CD4-positive, alpha-beta T cell treated with Interleukin-15 for 1 hour (primary cell): ENCODE data around the gene KREMEN1.

Experiments used
- DNase-seq: peaks from one replicate; pipeline ENCODE4 v3.0.0-alpha.2; 2020

The KREMEN1 gene

GRCh38 chr22:29154364-29155048, 81.7 kb downstream of the KREMEN1 start:
- peak; percentile 57 for DNase-seq

DNA sequence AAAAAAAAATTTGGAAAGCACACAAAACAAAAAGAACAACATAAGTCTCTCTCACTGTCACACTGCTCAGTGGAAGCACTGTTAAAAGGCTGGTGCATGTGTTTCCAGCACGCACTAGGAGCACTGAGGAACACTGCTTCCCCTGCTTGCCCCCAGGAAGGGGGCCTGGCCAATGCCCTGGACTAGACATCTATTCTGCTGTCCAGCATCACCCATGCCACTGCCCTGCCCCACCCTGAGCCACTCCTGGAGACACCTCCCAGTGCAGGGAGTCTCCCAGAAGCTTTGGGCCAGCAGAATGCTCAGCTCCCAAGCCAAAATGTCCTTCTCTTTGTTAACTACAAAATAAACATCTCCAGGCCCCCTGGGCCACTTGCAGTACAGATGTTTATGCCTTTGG, 83.1 kb downstream of the KREMEN1 start:
- no peak for DNase-seq

GRCh38 chr22:29156507-29156906, 83.7 kb downstream of the KREMEN1 start:
- no peak for DNase-seq

DNA sequence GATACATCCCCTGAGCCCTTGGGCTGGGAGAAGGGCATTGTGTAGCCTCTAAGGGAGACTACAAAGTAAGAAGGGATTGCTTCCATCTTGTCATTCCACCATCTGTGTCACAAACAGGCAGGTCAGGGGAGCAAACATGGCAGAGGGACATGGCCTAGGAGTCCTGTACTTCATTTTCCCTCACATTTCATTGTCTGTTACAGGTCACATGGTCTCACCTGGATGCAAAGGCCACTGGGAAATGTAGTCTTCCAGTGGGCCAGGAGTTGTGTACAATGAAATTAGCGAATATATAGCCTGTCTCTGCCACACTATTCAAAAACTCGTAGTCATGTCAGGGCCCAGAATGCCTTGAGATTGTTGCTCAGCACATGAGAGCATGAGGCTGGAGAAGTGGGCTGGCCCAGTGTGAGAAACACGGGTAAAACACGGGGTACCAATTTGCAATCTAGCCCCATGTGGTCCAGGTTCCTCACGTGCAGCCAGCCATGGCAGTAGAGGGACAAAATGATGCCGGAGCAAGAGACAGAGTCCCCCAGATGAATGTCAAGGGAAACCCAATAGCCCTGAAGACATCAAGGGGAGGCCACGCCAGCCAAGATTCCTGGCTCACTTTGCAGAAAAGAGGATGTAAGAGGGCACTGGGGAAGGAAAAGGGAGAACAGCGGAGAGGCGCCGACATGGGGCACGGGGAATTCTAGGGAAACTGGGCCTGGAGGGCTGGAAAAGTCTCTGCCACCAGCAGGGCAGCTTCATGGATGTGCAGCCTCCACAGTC, 85.1 kb downstream of the KREMEN1 start:
- DNase-seq, result no peak

DNA sequence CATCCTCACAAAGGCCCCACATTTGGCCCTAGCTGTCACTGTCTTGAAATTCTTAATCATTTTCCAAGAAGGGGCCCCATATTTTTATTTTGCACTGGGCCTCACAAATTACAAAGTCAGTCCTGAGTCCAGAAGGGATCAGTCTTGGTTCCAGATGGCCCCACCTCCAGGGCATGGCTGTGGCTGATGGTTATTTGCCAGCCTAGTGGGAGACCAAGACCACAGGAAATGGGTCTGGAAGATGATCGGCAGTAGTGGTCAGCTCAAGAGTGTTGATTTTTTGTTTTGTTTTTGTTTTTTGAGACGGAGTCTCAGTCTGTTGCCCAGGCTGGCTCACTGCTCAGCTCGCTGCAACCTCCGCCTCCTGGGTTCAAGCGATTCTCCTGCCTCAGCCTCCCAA, 85.7 kb downstream of the KREMEN1 start:
- DNase-seq, result no peak

GRCh38 chr22:29163808-29164207, 91.0 kb downstream of the KREMEN1 start:
- no peak for DNase-seq

DNA sequence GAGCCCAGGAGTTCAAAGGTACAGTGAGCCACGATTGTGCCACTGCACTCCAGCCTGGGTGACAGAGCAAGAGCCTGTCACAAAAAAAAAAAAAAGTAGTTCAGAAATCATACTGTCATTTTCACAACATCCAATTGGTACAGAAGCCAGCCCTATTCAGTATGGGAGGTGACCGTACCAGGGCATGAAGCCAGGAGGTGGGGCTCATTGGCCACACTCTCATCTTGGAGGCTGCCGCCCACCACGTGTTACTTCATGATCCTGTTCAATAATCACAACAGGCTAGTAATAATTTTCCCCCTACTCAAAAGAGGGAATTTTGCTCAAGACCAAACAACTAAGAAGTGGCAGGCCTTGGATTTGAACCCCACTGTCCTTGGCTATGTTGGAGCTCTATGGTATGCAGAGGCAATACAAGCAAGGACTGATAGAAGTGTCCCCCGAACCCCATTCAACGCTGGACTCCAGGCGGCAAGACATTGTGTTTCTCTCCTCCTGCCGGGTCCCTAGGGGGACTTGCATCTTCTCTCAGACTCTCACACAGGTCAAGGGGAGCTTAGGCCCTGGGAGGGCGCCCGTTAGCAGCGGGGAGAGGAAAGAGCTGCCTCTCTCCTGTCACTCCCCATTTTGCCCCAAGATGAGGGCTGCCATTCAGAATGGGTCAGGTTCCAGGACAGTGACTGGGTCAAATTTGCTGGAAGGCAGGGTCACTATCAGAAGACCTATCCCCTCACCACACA, 92.7 kb downstream of the KREMEN1 start:
- DNase-seq, result no peak

- no peak for DNase-seq
These were observed 93.3 kb downstream of the KREMEN1 start for GRCh38 chr22:29166180-29166579.

DNA sequence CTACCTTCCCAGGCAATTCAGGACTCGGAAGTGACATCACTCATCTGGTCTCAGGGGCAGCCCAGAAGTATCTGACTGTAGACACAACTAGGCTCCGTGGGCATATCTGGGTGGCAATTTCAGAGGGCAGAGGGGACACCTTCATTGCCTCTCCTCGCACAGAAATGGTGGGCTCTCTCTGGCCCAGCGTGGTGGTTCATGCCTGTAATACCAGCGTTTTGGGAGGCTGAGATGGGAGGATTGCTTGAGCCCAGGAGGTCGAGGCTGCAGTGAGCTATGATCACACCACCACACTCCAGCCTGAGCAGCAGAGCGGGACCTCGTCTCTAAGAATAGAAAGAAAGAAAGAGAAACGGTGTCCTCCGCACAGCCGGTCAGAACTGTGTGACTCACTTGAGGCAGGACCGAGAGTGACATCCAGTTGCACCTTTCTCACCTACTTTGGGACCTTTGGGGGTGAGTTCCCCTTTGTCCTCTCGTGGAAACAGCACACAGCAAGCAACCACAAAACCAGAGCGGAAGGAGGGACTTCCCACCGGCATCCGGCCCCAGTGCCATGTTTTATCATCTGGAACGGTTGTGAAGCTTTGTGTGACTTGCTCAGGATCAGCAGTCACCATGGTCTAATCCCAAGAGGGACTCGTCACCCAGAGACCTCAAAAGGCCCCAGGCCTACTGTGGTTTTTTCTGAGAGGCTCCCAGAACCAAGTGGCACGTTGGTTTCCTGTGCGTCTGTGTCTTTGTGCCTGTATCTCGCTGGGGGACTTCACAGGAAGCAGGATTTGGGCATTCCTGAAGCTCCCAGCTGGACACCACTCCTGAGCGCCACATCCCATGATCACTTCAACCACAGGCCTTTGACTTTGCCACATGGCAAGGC, 94.4 kb downstream of the KREMEN1 start:
- peak; percentile 81 for DNase-seq

- DNase-seq, result no peak
These were observed 98.9 kb downstream of the KREMEN1 start for GRCh38 chr22:29171721-29172120.

DNA sequence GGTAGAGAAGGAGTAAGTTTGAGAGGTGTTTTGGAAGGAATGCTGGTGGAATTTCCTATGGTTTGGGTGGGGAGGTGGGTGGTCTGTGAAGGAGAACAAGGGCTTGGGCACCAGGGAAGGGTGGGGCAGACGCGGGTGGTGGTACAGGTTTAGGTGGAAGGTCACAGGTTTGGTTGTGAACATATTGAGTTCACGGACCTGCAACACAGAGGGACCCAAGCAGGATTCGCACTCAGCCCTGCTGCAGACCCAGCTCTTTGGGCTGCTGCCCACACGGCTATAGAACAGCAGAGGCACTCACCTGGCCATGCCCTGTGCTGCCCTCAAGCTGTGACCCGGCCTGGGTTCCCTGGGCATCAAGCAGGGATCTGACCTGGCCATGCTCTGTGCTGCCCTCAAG, 99.4 kb downstream of the KREMEN1 start:
- DNase-seq, result no peak

DNA sequence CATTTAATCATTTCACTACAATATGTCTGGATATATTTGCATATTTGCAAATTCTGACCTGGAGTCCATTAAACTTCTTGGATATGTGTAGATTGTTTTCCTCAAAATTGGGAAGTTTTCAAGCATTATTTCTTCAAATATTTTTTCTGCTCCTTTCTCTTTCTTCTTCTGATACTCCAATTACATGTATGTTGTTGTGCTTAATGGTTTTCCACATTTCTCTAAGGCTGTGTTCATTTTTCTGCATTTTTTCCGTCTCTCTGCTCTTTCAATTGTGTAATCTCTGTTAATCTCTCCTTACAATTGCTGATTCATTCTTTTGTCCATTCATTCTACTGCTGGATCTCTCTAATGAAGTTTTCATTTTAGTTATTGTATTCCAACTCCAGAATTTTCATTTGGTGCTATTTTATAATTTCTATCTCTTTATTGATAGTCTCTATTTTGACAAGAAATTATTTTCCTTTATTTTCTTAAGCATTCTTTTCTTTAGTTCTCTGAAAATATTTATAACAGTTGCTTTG, 102.5 kb downstream of the KREMEN1 start:
- DNase-seq, result no peak

DNA sequence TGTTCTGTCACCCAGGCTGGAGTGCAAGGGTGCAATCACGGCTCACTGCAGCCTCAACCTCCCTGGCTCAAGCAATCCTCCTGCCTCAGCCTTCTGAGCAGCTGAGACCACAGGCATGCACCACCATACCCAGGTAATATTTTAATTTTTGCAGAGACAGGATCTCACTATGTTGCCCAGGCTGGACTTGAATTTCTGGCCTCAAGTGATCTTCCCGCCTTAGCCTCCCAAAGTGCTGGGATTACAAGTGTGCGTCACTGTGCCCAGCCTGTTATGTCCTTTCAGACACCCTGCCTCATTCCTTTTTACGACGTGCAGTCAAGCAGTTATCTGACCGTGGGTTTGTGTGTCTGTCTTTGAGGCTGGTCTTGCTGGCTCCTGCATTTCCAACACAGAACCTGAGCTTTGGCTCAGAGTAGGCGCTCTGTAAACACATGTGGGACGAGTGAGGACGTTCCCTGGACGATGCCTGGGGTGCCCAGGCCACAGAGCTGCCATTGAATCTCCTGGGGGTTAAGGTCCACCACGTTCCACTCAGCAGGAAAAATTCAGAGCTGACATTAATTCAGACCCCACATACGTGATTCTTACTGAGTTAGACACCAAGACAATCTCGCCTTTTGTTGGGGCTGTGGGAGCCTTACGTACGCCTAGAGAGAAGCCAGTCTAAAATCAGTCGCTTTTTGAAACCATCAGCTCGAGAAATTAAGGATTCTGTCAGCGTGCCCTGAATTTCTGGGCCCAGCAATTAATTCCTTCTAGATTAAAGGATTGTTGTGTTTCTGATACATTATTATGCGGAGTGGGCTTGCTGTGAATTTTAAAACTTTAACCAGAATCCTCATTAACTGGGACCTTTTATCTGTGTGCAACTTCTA, 111.4 kb downstream of the KREMEN1 start:
- DNase-seq, result no peak

DNA sequence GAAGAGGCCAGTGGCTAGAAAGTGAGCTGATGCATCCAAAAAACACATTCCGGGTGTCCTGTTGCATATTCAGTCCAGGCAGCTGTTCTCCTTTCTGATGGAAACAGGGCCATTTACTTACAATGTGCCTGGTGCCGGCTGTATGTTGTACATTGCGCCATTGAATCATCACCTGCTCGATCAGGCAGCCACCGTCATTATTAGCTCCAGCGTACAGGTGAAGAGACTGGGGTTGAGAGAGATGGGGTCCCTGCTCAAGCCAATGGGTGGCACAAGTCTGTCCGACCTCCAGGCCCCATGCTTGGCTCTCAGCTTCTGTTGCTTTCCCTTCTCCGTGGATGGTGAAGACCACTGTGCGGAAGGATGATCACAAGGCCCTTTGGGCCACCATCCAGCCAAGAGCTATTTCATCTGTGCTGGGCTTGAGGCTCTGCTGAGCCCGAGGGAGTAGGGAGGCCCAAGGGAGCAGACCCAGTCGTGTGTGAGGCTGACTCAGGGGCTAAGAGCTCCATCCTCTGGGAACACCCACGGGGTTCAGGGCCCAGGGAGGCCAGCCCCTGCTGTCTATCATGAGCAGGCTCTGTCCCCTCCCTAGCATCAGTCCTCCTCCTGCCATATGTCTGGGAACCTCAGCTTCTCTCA, 112.1 kb downstream of the KREMEN1 start:
- no peak for DNase-seq

GRCh38 chr22:29186302-29186701, 113.5 kb downstream of the KREMEN1 start:
- no peak for DNase-seq

DNA sequence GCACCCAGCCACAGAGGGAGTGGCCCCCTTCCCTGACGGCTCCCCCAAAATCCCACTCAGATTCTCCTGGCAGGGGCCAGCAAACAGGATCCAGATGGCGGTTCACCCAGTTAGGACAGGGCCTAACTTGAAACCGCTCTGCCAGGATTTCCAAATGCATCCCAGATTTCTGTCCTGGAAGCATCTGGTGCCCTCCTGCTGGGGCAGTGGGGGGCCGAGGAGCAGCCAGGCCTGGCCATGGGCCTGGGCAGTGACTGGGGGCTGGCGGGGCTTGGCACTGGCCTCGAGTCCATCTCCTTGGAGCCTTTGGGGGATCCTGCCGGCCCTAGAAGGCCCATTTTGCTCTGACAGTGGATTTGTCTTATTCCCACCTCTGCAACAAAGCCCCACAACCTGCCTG, 115.0 kb downstream of the KREMEN1 start:
- DNase-seq, result no peak

DNA sequence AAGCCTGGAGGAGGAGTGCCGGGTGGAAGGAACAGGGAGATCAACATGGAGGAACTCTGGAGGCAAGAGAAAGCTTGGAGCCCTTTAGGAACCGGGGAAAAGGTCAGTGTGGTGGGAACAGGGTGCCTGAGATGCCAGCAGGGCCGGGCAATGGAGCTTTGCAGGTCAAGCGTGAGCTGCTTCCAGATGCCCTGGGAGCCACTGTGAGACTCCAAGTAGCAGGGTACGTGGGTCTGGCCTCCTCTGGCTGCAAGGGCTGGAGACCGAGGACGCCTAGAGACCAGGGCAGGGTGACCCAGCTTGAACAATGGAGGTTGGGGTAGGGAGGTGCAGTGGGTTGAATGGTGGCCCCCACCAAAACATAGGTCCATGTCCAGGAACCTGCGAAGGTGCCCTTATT, 117.2 kb downstream of the KREMEN1 start:
- no peak for DNase-seq

GRCh38 chr22:29190918-29191317, 118.1 kb downstream of the KREMEN1 start:
- no peak for DNase-seq

DNA sequence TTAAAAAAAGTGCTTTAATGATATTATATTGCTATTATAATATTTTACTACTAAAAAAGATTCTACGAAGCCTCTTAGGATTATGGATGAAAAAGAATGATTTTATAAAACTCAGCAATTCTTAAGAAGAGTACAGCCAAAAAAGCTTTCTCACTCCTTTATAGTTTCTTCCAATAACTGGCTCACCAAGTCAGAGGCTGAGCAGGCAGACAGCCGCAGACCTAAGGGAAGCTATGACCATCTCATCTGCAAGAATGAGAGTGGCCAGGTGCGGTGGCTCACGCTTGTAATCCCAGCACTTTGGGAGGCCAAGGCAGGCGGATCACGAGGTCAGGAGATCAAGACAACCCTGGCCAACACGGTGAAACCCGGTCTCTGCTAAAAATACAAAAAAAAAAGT, 120.2 kb downstream of the KREMEN1 start:
- DNase-seq, result no peak

GRCh38 chr22:29194184-29194583, 121.3 kb downstream of the KREMEN1 start:
- DNase-seq, result no peak
